Body of pancreas (tissue), 4 donors: Measurements from ENCODE around the gene GSK3B. TPM values are rescaled to one million over a fixed set of nuclear protein-coding genes. Genes with fewer than 3 reads are reported as not detected.

Source experiments
- ATAC-seq: fragments of 150-250 bp; one replicate; pipeline ENCODE4 v1.9.1; 2016
- DNase-seq, 4 donors: peaks; one replicate each; pipeline ENCODE4 v3.0.0-alpha.2; 2019
- H3K27ac ChIP-seq, 4 donors: fragments of 200-600 bp; sonication (generic); 1 replicate in 3 of 4; 2 replicates in 1 of 4; pipeline versions ENCODE4 v1.5.1 to v1.6.1; 2016 to 2019; ENCODE audit warnings: mild to moderate bottlenecking in 1 of 4, mixed read lengths in 1 of 4, moderate library complexity in 1 of 4
- H3K27me3 ChIP-seq, 2 donors: fragments of 200-600 bp; sonication (generic); one replicate each; pipeline ENCODE4 v1.6.0; 2016; ENCODE audit warnings: mild to moderate bottlenecking in 1 of 2
- H3K36me3 ChIP-seq, 2 donors: fragments of 200-600 bp; sonication (generic); replicated peaks in 1 of 2; 2 replicates each; pipeline ENCODE4 v1.5.1; 2016; ENCODE audit warnings: low read depth in 2 of 2; ENCODE audit not compliant: insufficient read depth in 1 of 2
- H3K4me1 ChIP-seq: fragments of 200-600 bp; sonication (generic); one replicate; pipeline ENCODE4 v1.6.0; 2016
- H3K4me3 ChIP-seq, 2 donors: fragments of 200-600 bp; sonication (generic); 1 replicate in 1 of 2; 2 replicates in 1 of 2; pipeline ENCODE4 v1.5.1; 2016 to 2019
- H3K9me3 ChIP-seq, 3 donors: fragments of 200-600 bp; sonication (generic); 1 replicate in 2 of 3; 2 replicates in 1 of 3; pipeline ENCODE4 v1.5.1; 2016
- CTCF ChIP-seq, 7 experiments: fragments of 450-650 bp in 4 of 7; fragments of 200-600 bp in 3 of 7; sonication (generic) in 3 of 7; IDR thresholded peaks; one replicate each; pipeline ENCODE4 v1.5.1; 2016 to 2019; ENCODE audit warnings: antibody characterized with exemption in 7 of 7
- POLR2A ChIP-seq, 3 donors: fragments of 450-650 bp; IDR thresholded peaks; one replicate each; pipeline ENCODE4 v1.6.1; 2016; ENCODE audit warnings: antibody characterized with exemption in 3 of 3, mild to moderate bottlenecking in 2 of 3
- WGBS, 2 donors: methylation state at CpG; one replicate each; pipeline ENCODE4 v1.1.5; 2017; 5-methylcytosine and 5-hydroxymethylcytosine counted together
- intact Hi-C: fragments of 100-400 bp; cut with DNase I; formaldehyde crosslinking; loops from one replicate; pipeline ENCODE4 v1.15.1; 2023
- total RNA-seq, 2 donors: library from RNA; depleted of rRNA; stranded (reverse); fragments of >200 nt; gene quantifications; one replicate each; pipeline ENCODE4 v1.1.0, GENCODE V29; 2016

Gene GSK3B
- total RNA-seq, 2 donors from 2014 or later = 15.0 to 18.8 TPM

- Histone ChIP-seq H3K9me3 (no peaks in the 10 kb centered on the region), H3K36me3 (peaks cover 0 to 2% of the 10 kb centered on the region in 2 donors), H3K27ac (no peak overlapping the region), H3K4me3 (no peak overlapping the region), H3K27me3 (no peaks in the 10 kb centered on the region), H3K4me1 (no peaks in the 10 kb centered on the region)
- no peak for TF ChIP-seq CTCF (IDR thresholded peaks at IDR 0.05)
- WGBS, 2 donors = 87 to 90% methylated on average over 4 of the region's 4 CpGs
- ATAC-seq (no peak), DNase-seq (no peak)
- intact Hi-C loops = no loop called here
Measured at GRCh38 chr3:119884161-119884557, 210.1 kb downstream of the GSK3B start.

GRCh38 chr3:119883461-119884160 lies 210.6 kb downstream of the GSK3B start:
- intact Hi-C loops = no loop called here
- H3K4me3 ChIP-seq = no peak overlapping the region
- no peak for TF ChIP-seq CTCF (IDR thresholded peaks at IDR 0.05)
- no peak for TF ChIP-seq POLR2A (IDR thresholded peaks at IDR 0.05)
- no peaks in the 10 kb centered on the region for H3K4me1 ChIP-seq
- no peak for ATAC-seq
- DNase-seq = no peak
- WGBS, 2 donors = 96 to 100% methylated on average over 1 of the region's 1 CpG
- H3K27me3 ChIP-seq = no peaks in the 10 kb centered on the region
- no peak overlapping the region for H3K27ac ChIP-seq
- peaks cover 0 to 2% of the 10 kb centered on the region in 2 donors for H3K36me3 ChIP-seq
- no peaks in the 10 kb centered on the region for H3K9me3 ChIP-seq

DNA sequence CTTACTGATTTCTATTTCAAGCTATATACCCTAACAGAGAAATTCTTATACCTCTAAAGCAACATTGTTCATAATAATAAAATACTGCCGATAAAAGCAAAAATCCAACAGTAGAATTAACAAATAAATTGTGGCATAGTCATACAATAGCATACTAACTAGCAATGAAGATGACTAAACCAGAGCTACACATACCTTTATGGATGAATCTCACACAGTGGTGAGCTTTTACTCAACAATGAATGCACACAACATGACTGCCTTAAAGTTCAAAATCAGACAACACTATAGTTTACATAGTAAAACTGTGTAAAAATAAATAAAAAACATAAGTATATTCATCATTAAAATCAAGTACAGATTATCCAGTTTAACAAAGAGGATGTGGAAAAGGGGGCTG lies 213.3 kb downstream of the GSK3B start:
- intact Hi-C loops = no loop called here
- no peak overlapping the region for H3K4me3 ChIP-seq
- no peaks in the 10 kb centered on the region for H3K9me3 ChIP-seq
- TF ChIP-seq POLR2A (IDR thresholded peaks at IDR 0.05) (no peak), CTCF (IDR thresholded peaks at IDR 0.05) (no peak)
- H3K4me1 ChIP-seq = no peaks in the 10 kb centered on the region
- ATAC-seq (no peak), DNase-seq (no peak)
- no peak overlapping the region for H3K27ac ChIP-seq
- no peaks in the 10 kb centered on the region for H3K27me3 ChIP-seq
- peaks cover 0 to 2% of the 10 kb centered on the region in 2 donors for H3K36me3 ChIP-seq
- WGBS, 2 donors = 93 to 100% methylated on average over 1 of the region's 1 CpG

- H3K9me3 ChIP-seq = no peaks in the 10 kb centered on the region
- intact Hi-C loops = no loop called here
- ATAC-seq (no peak), DNase-seq (no peak)
- TF ChIP-seq POLR2A (IDR thresholded peaks at IDR 0.05) (no peak), CTCF (IDR thresholded peaks at IDR 0.05) (no peak)
- H3K4me3 ChIP-seq = no peak overlapping the region
- H3K36me3 ChIP-seq = no peaks in the 10 kb centered on the region
- no peak overlapping the region for H3K27ac ChIP-seq
- WGBS, 2 donors = 80 to 94% methylated on average over 2 of the region's 2 CpGs
- no peaks in the 10 kb centered on the region for H3K4me1 ChIP-seq
- H3K27me3 ChIP-seq = no peaks in the 10 kb centered on the region
Measured at GRCh38 chr3:119873646-119874045, 220.6 kb downstream of the GSK3B start.

DNA sequence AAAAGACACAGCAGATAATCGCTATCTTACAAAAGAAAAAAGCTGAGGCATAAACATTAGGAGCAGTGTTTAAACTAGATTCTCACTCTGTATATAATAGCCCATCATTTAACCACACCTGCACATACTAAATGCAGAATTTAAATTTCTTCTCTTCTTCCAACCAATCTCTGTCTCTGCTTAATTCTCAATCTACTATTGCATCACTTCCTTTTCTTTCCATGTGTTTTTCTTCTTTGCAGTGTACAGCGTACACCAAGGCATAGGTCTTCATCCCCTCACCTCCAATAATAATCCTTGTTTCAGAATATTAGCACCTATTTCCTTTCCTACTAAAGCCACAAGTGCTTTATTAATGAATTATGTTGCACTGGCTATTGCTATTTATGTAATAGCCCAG lies 221.5 kb downstream of the GSK3B start:
- H3K27ac ChIP-seq = no peak overlapping the region
- no peak for TF ChIP-seq POLR2A (IDR thresholded peaks at IDR 0.05)
- TF ChIP-seq CTCF (IDR thresholded peaks at IDR 0.05) = no peak
- H3K36me3 ChIP-seq = no peaks in the 10 kb centered on the region
- WGBS, 2 donors = 94% methylated on average over 2 of the region's 2 CpGs
- DNase-seq (no peak), ATAC-seq (no peak)
- intact Hi-C loops = no loop called here
- H3K4me3 ChIP-seq = no peak overlapping the region
- H3K4me1 ChIP-seq = no peaks in the 10 kb centered on the region
- H3K9me3 ChIP-seq = no peaks in the 10 kb centered on the region
- no peaks in the 10 kb centered on the region for H3K27me3 ChIP-seq
